ENCODE measurements around the gene SUSD1. TPM values are rescaled to one million over a fixed set of nuclear protein-coding genes. Genes with fewer than 3 reads are reported as not detected.

SUSD1 gene
- polyA plus RNA-seq, 1 of the 3 experiments (the other 2 are of a cell fraction) = 8.2 TPM

- TF ChIP-seq CHD2 (IDR thresholded peaks at IDR 0.05; ENCODE audit: low read length, partially characterized antibody) = no peak
- TF ChIP-seq GABPA (IDR thresholded peaks at IDR 0.05; ENCODE audit: low read depth) = no peak
- TF ChIP-seq EZH2phosphoT487 (IDR thresholded peaks at IDR 0.05; ENCODE audit: borderline replicate concordance, low read depth) = no peak
- no peak for TF ChIP-seq FOXM1 (IDR thresholded peaks at IDR 0.05; ENCODE audit: low read depth)
- TF ChIP-seq FOSL2 (IDR thresholded peaks at IDR 0.05; ENCODE audit: borderline replicate concordance, low read depth) = no peak
- no peak for TF ChIP-seq JUND (IDR thresholded peaks at IDR 0.05)
- TF ChIP-seq NRF1 (IDR thresholded peaks at IDR 0.05; ENCODE audit: low read depth, low read length) = no peak
- no peak for TF ChIP-seq TEAD4 (IDR thresholded peaks at IDR 0.05; ENCODE audit: borderline replicate concordance, insufficient read depth)
- no peak for TF ChIP-seq NFIC (IDR thresholded peaks at IDR 0.05; ENCODE audit: borderline replicate concordance)
- no peak for TF ChIP-seq USF2 (IDR thresholded peaks at IDR 0.05; ENCODE audit: borderline replicate concordance, low read depth, low read length)
- TF ChIP-seq RCOR1 (IDR thresholded peaks at IDR 0.05; ENCODE audit: low read length) = no peak
- no peak for TF ChIP-seq SIN3A (IDR thresholded peaks at IDR 0.05; ENCODE audit: borderline replicate concordance, low read depth, low read length)
Observed at GRCh38 chr9:112093870-112094216, 81.3 kb downstream of the SUSD1 start (continued).

GRCh38 chr9:112093147-112093869 is 81.8 kb downstream of the SUSD1 start:
- ChIA-PET CTCF (interaction anchor here (0.7 to 2.1 kb wide), 7 partner anchors 13 to 320 kb away, joined by 3 to 7 read pairs (median 3); partner anchors contain the start of gene PTBP3), POLR2A (no interaction called here)
- Histone ChIP-seq H4K20me1 (ENCODE audit: insufficient read depth) (no peaks in the 10 kb centered on the region), H3K79me2 (ENCODE audit: insufficient read depth) (no peaks in the 10 kb centered on the region), H3K9me2 (no peaks in the 10 kb centered on the region), H2AFZ (ENCODE audit: low read depth) (no peak overlapping the region), H3K4me2 (no peak overlapping the region), H3K9me3 (no peaks in the 10 kb centered on the region), H3K27me3 (ENCODE audit: insufficient read depth) (no peaks in the 10 kb centered on the region), H3K27ac (ENCODE audit: low read depth in 2 of 2, low read length in 1 of 2) (no peak overlapping the region), H3K36me3 (replicated peaks in 1 of 2; ENCODE audit: control insufficient read depth in 1 of 2, insufficient read depth in 2 of 2, low read length in 1 of 2) (no peaks in the 10 kb centered on the region), H3K4me3 (ENCODE audit: low read depth in 2 of 2, low read length in 1 of 2) (no peak overlapping the region), H3K9ac (no peak overlapping the region), H3F3A (replicated peaks; ENCODE audit: insufficient read depth) (peaks cover 7% of the 10 kb centered on the region), H3K4me1 (ENCODE audit: control insufficient read depth in 1 of 2, insufficient read depth in 2 of 2, low read depth in 1 of 2, low read length in 1 of 2) (no peaks in the 10 kb centered on the region; a peak in 1 of 4 replicates)
- no peak for DNase-seq
- no peak for TF ChIP-seq SIN3A (IDR thresholded peaks at IDR 0.05; ENCODE audit: borderline replicate concordance, low read depth, low read length)
- no peak for TF ChIP-seq NRF1 (IDR thresholded peaks at IDR 0.05; ENCODE audit: low read depth, low read length)
- no peak for TF ChIP-seq RAD21 (IDR thresholded peaks at IDR 0.05; ENCODE audit: low read length)
- TF ChIP-seq MAX (IDR thresholded peaks at IDR 0.05; ENCODE audit: low read depth) = no peak
- no peak for TF ChIP-seq TCF12 (IDR thresholded peaks at IDR 0.05)
- no peak for TF ChIP-seq MXI1 (IDR thresholded peaks at IDR 0.05; ENCODE audit: low read depth, low read length)
- no peak for TF ChIP-seq GABPA (IDR thresholded peaks at IDR 0.05; ENCODE audit: low read depth)
- TF ChIP-seq CTCF (IDR thresholded peaks at IDR 0.05) = no peak
- WGBS (ENCODE audit: low lambda C conversion rate) = 95% methylated on average over 4 of the region's 5 CpGs

Measured in SK-N-SH (cell line).